NOMO-1 treated with dmso at 0.1 percent for 144 hours (cell line): ENCODE data around the gene CYP3A7.
"Not testable (repeated sequence)": the region's sequence is repeated elsewhere in the genome, so short reads cannot be mapped to it uniquely, and the experiment has no call there.

Source experiments
- DNase-seq: peaks from one replicate; lab custom pipeline; 2025; ENCODE audit not compliant: unreplicated experiment; lab: John Stamatoyannopoulos, UW

CYP3A7 gene

GRCh38 chr7:99742737-99743394 is 7.9 kb upstream of the CYP3A7 start:
- no peak for DNase-seq

- DNase-seq, result no peak
These were observed 6.4 kb upstream of the CYP3A7 start for GRCh38 chr7:99741441-99741795.

- no peak for DNase-seq
These were observed 5.8 kb upstream of the CYP3A7 start for GRCh38 chr7:99740573-99741440.

- DNase-seq, result no peak
These were observed 4.9 kb upstream of the CYP3A7 start for GRCh38 chr7:99739699-99740572.

GRCh38 chr7:99737726-99738125 is 2.7 kb upstream of the CYP3A7 start:
- DNase-seq, result no peak

- not testable (repeated sequence) for DNase-seq
These were observed 1.7 kb upstream of the CYP3A7 start for GRCh38 chr7:99736667-99737066.

GRCh38 chr7:99733448-99733847 is 1.5 kb downstream of the CYP3A7 start:
- no peak for DNase-seq

GRCh38 chr7:99733003-99733402 is 2.0 kb downstream of the CYP3A7 start:
- no peak for DNase-seq

GRCh38 chr7:99731638-99732374 is 3.2 kb downstream of the CYP3A7 start:
- no peak for DNase-seq

GRCh38 chr7:99730992-99731391 is 4.0 kb downstream of the CYP3A7 start:
- no peak for DNase-seq

- no peak for DNase-seq
These were observed 4.7 kb downstream of the CYP3A7 start for GRCh38 chr7:99730238-99730810.

GRCh38 chr7:99729486-99730237 is 5.3 kb downstream of the CYP3A7 start:
- no peak for DNase-seq

- DNase-seq, result no peak
These were observed 6.4 kb downstream of the CYP3A7 start for GRCh38 chr7:99728615-99729014.

GRCh38 chr7:99723201-99723600 is 11.8 kb downstream of the CYP3A7 start:
- not testable (repeated sequence) for DNase-seq

GRCh38 chr7:99720800-99721595 is 14.0 kb downstream of the CYP3A7 start:
- DNase-seq, result no peak

- DNase-seq, result no peak
These were observed 14.8 kb downstream of the CYP3A7 start for GRCh38 chr7:99719996-99720769.

- no peak for DNase-seq
These were observed 20.9 kb downstream of the CYP3A7 start for GRCh38 chr7:99713995-99714570.
